HG03108 (cell line): ENCODE results near the gene NEK7.

Source experiments
- ATAC-seq: cut with Tn5 transposase; IDR thresholded peaks from one replicate; pipeline ENCODE4 v1.9.1; 2021; ENCODE audit warnings: moderate library complexity; ENCODE audit not compliant: unreplicated experiment

The NEK7 gene

DNA sequence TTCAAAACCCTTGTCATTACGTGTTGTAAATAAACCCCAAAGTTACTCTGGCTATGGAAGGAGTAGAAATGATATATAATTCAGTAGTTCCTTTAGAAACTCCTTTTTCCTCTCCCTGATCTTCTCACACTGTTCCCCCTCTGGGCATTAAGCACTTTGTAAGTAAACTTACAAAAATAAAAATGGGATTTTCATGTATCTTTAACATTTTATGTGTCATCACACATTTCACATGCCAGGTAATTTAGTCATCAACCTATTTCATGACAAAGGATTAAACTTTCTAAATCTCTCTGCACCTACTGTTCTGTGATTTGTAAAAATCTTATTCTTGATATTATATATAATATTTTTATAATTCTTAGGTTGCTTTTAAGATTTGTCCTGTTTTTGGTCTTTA, 176.9 kb downstream of the NEK7 start:
- ATAC-seq: no peak

- ATAC-seq: no peak
These were observed 178.9 kb downstream of the NEK7 start for GRCh38 chr1:198335663-198336062.

DNA sequence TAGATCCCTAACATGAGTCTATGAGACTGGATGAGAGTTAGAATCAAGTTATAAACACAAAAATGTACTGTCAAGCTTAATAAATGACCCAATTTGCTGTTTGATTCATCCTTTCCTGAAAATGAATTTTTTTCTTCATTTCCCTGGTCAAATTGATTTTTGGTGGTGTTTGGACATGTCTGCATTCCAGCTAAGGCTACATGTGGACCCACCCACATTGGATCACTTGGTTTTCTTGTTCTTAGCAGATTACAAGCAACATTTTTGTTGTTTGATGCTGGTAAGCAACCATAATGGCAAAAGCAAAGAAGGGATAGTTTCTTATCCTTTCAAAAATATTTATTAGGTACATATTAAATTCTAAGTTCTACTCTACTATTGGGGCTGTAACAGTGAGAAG, 181.1 kb downstream of the NEK7 start:
- no peak for ATAC-seq

GRCh38 chr1:198340139-198340538, 183.3 kb downstream of the NEK7 start:
- ATAC-seq: no peak

GRCh38 chr1:198346178-198346577, 189.4 kb downstream of the NEK7 start:
- ATAC-seq: no peak

- no peak for ATAC-seq
These were observed 193.7 kb downstream of the NEK7 start for GRCh38 chr1:198350456-198350855.

DNA sequence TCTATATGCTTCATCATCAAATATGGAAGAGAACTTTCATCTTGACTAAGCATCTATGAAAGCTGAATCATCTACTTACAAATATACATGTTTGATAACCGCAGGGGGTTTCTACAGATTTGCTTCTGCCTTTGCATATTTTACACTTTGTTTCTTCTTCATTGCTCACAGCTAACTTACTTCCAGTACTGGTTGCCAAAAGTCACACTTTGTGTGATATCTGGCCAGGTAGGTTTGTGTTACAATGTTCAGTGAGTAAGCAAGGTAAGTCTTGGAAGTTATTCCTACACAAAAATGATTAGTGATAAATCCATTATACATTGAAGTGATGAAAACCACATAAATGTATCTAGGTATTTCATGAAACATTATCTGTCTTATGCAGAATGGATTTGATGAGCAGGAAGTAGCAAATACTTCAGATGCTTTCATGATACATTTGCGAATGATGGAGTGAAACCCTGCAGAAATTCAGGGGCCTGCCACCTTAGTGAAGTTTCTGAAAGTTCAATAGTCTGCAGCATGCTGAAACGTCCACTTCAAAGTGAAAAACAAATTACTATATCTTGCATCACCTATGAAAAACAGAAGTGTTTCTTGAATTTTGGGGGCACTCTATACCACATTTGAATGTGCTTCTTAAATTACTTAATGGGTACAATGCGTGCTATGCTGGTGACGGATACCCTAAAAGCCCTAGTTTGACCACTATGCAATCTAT, 196.3 kb downstream of the NEK7 start:
- ATAC-seq: peak; percentile 73

DNA sequence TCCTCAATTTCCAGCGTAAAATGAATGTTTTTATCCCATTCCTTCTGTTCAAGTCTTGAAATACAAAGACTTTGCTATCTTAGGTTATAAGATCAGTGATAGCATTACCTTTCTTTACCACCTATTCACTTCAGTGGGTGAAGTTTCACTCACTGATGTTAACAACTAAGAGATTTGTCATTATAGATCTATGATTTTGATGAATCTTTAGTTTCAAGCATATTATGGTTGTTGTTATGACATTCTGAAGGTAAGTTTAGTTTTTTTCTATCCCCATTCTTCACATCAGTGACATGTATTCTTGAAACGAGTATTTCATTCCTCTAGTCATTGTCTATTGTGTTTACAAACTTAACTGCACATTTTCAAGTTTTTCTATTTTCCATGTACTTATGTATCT, 201.1 kb downstream of the NEK7 start:
- ATAC-seq: no peak

DNA sequence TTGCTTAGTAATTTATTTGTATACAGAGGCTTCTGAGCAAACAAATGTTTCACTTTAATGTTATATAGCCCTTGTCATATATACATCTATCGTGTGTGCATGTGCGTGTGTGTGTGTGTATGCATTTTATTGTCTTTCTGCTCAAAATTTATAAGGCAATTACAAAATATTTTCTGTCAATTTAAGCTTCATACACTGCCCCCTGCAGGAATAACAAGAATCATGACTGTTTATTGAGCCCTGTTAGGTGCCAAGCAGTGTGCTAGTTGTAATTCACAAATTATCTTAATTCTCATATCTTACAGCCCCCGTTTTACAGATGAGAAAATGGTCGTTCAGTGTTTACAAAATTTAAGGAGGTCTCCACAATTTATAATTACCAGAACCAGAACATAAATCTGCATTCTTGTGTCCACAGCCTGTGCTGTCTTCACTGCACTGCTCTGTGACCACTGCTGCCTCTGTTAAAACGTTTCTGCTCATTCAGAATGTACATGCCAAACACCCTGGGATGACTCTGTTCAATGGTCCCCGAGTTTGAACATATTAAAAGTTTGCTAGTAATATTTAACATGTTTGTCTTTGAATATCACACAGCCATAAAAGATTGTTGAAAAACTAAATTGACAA, 202.3 kb downstream of the NEK7 start:
- ATAC-seq: no peak

- no peak for ATAC-seq
These were observed 203.5 kb downstream of the NEK7 start for GRCh38 chr1:198360208-198360729.

GRCh38 chr1:198361237-198361767, 204.5 kb downstream of the NEK7 start:
- ATAC-seq: no peak

- ATAC-seq: no peak
These were observed 206.9 kb downstream of the NEK7 start for GRCh38 chr1:198363625-198364151.

- ATAC-seq: no peak
These were observed 207.7 kb downstream of the NEK7 start for GRCh38 chr1:198364471-198364870.

- no peak for ATAC-seq
These were observed 210.5 kb downstream of the NEK7 start for GRCh38 chr1:198367296-198367695.

- ATAC-seq: no peak
These were observed 214.2 kb downstream of the NEK7 start for GRCh38 chr1:198370996-198371395.
